HCT116 (cell line): Measurements from ENCODE around the gene LLGL2. TPM values are rescaled to one million over a fixed set of nuclear protein-coding genes. Genes with fewer than 3 reads are reported as not detected.

ENCODE experiments used
- ATAC-seq: fragments of 200-7000 bp; cut with Tn5 transposase; 2 replicates; pipeline ENCODE4 v1.9.1; 2020; ENCODE audit warnings: mild to moderate bottlenecking, moderate library complexity
- BruUV-seq: library from RNA; stranded (reverse); fragments of 400-500 nt; replicated peaks from 2 replicates; lab custom pipeline; 2021; lab: Mats Ljungman, UMichigan
- CTCF ChIA-PET: fragments of 300-600 bp; sonication (Branson Sonifier 250); formaldehyde crosslinking; loops from one replicate; lab custom pipeline; 2021; ENCODE audit warnings: antibody characterized with exemption; lab: Charles Lee
- POLR2A ChIA-PET: fragments of 300-600, 350-600 bp; sonication (Branson Sonifier 250); formaldehyde crosslinking; loops from one replicate; lab custom pipeline; 2021; ENCODE audit warnings: antibody characterized with exemption; lab: Charles Lee
- RAD21 ChIA-PET, 2 experiments: fragments of 300-600 bp; sonication (Branson Sonifier 250); formaldehyde crosslinking; loops; one replicate each; lab custom pipeline; 2023; ENCODE audit warnings: low total read pairs in 2 of 2; ENCODE audit not compliant: uncharacterized antibody in 2 of 2, unreplicated experiment in 2 of 2, low non-redundant PET in 1 of 2; lab: Charles Lee
- DNase-seq: peaks from one replicate; pipeline ENCODE4 v3.0.0-alpha.2; 2010; ENCODE audit warnings: low read depth, low spot score
- H2AFZ ChIP-seq: fragments of 200-600 bp; shearing (Covaris generic), sonication (generic); 2 replicates; pipeline ENCODE4 v1.6.1; 2017; ENCODE audit warnings: low read depth, mixed run types, mixed read lengths, antibody characterized with exemption, low read length; ENCODE audit not compliant: poor library complexity, severe bottlenecking
- H3K27ac ChIP-seq: 2 replicates; pipeline ENCODE4 v1.5.1; 2012; ENCODE audit warnings: low read depth, low read length
- H3K27me3 ChIP-seq: fragments of 200-600 bp; sonication (generic); 2 replicates; pipeline ENCODE4 v1.6.1; 2016; ENCODE audit warnings: mixed run types, low read length, mixed read lengths; ENCODE audit not compliant: insufficient read depth
- H3K36me3 ChIP-seq, 2 experiments: fragments of 200-500 bp in 1 of 2; fragments of 200-600 bp in 1 of 2; sonication (Bioruptor generic) in 1 of 2; sonication (generic) in 1 of 2; 2 replicates each; pipeline versions ENCODE4 v1.5.1 to v1.6.1; 2014 to 2016; ENCODE audit warnings: low read length in 2 of 2, inconsistent platforms in 1 of 2, mixed read lengths in 1 of 2, mixed run types in 1 of 2; ENCODE audit not compliant: insufficient read depth in 2 of 2, control insufficient read depth in 1 of 2
- H3K4me1 ChIP-seq, 2 experiments: fragments of 200-600 bp in 1 of 2; sonication (generic) in 1 of 2; 2 replicates each; pipeline versions ENCODE4 v1.5.1 to v1.6.1; 2012 to 2017; ENCODE audit warnings: low read length in 2 of 2, inconsistent platforms in 1 of 2, mild to moderate bottlenecking in 1 of 2, mixed read lengths in 1 of 2, mixed run types in 1 of 2, moderate library complexity in 1 of 2; ENCODE audit not compliant: insufficient read depth in 2 of 2, control insufficient read depth in 1 of 2
- H3K4me2 ChIP-seq: fragments of 200-600 bp; sonication (generic); 2 replicates; pipeline ENCODE4 v1.6.1; 2017; ENCODE audit warnings: mixed run types, low read length, mixed read lengths
- H3K4me3 ChIP-seq, 2 experiments: fragments of 200-600 bp in 1 of 2; sonication (generic) in 1 of 2; replicated peaks in 1 of 2; 2 replicates each; pipeline ENCODE4 v1.5.1; 2011 to 2016; ENCODE audit warnings: low read length in 2 of 2, control low read depth in 1 of 2, low read depth in 1 of 2, mild to moderate bottlenecking in 1 of 2, mixed read lengths in 1 of 2, mixed run types in 1 of 2
- H3K79me2 ChIP-seq: fragments of 200-600 bp; sonication (generic); 2 replicates; pipeline ENCODE4 v1.6.1; 2017; ENCODE audit warnings: mild to moderate bottlenecking, mixed run types, low read length, moderate library complexity, mixed read lengths; ENCODE audit not compliant: insufficient read depth
- H3K9ac ChIP-seq: fragments of 200-600 bp; sonication (generic); 2 replicates; pipeline ENCODE4 v1.6.1; 2016; ENCODE audit warnings: low read length, mixed read lengths
- H3K9me2 ChIP-seq: fragments of 200-600 bp; sonication (generic), shearing (Covaris generic); 2 replicates; pipeline ENCODE4 v1.6.1; 2017; ENCODE audit warnings: mixed run types, mild to moderate bottlenecking, moderate library complexity; ENCODE audit not compliant: insufficient read depth
- H3K9me3 ChIP-seq, 2 experiments: fragments of 200-500 bp in 1 of 2; fragments of 200-600 bp in 1 of 2; sonication (Bioruptor generic) in 1 of 2; sonication (generic) in 1 of 2; 2 replicates each; pipeline ENCODE4 v1.6.1; 2014 to 2017; ENCODE audit warnings: low read length in 2 of 2, mixed read lengths in 2 of 2, inconsistent platforms in 1 of 2, low read depth in 1 of 2, mild to moderate bottlenecking in 1 of 2, mixed run types in 1 of 2, moderate library complexity in 1 of 2; ENCODE audit not compliant: control insufficient read depth in 1 of 2, insufficient read depth in 1 of 2
- H4K20me1 ChIP-seq: fragments of 200-600 bp; sonication (generic), shearing (Covaris generic); 2 replicates; pipeline ENCODE4 v1.6.1; 2017; ENCODE audit warnings: mixed run types, mild to moderate bottlenecking, moderate library complexity; ENCODE audit not compliant: insufficient read depth
- EGR1 ChIP-seq: IDR thresholded peaks from 2 replicates; pipeline ENCODE4 v1.6.1; 2012; ENCODE audit warnings: low read depth
- EZH2 ChIP-seq: fragments of 200-600 bp; sonication (generic); IDR thresholded peaks from 2 replicates; pipeline ENCODE4 v1.6.1; 2017; ENCODE audit warnings: antibody characterized with exemption, mixed run types
- EZH2phosphoT487 ChIP-seq: fragments of 200-600 bp; IDR thresholded peaks from 2 replicates; pipeline ENCODE4 v1.6.1; 2018; ENCODE audit warnings: antibody characterized with exemption, borderline replicate concordance
- FOSL1 ChIP-seq: IDR thresholded peaks from 2 replicates; pipeline ENCODE4 v1.6.1; 2012; ENCODE audit warnings: low read depth
- RAD21 ChIP-seq: IDR thresholded peaks from 2 replicates; pipeline ENCODE4 v1.6.1; 2012; ENCODE audit warnings: low read depth, mild to moderate bottlenecking
- ZNF274 ChIP-seq: fragments of 200-500 bp; sonication (Bioruptor generic); IDR thresholded peaks from 2 replicates; pipeline ENCODE4 v1.6.1; 2014; ENCODE audit warnings: mild to moderate bottlenecking, low read depth, low read length, inconsistent platforms
- intact Hi-C: fragments of 100-400 bp; cut with micrococcal nuclease; formaldehyde crosslinking; loops from 2 replicates; pipeline ENCODE4 v1.10.0; 2022
- total RNA-seq: library from RNA; stranded (reverse); gene quantifications from one replicate; pipeline ENCODE4 v1.2.1, GENCODE V29; 2021; ENCODE audit not compliant: unreplicated experiment
- TF ChIP-seq, protein P1 (sequence below): IDR thresholded peaks from 2 replicates; pipeline ENCODE4 v1.6.1; 2012

The LLGL2 gene
- total RNA-seq, 1 experiment from 2014 or later: 209 TPM

GRCh38 chr17:75552425-75553294, 27.2 kb downstream of the LLGL2 start:
- Histone ChIP-seq H3K9ac (no peak overlapping the region), H3K9me2 (no peaks in the 10 kb centered on the region), H3K27ac (no peak overlapping the region; the same call in 1 of the 2 replicates), H3K27me3 (no peaks in the 10 kb centered on the region)
- RAD21 ChIA-PET: interaction anchor here in 1 of 2 experiments (0.6 kb wide), 1 partner anchor 28 kb away, joined by 3 read pairs; no protein-coding TSS in a partner anchor
- ATAC-seq: no peak
- POLR2A ChIA-PET: no interaction called here
- no peak for TF ChIP-seq ZNF274
- TF ChIP-seq RAD21: no peak
- TF ChIP-seq EGR1: no peak
- no peak for TF ChIP-seq EZH2phosphoT487
- TF ChIP-seq, protein P1, sequence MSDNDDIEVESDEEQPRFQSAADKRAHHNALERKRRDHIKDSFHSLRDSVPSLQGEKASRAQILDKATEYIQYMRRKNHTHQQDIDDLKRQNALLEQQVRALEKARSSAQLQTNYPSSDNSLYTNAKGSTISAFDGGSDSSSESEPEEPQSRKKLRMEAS: no peak
- TF ChIP-seq FOSL1: no peak
- TF ChIP-seq EZH2: no peak
- TF ChIP-seq, all 23 proteins: peak for 0
- DNase-seq: no peak
- peaks cover 26% of the 10 kb centered on the region; the same call in 1 of the 2 replicates for H3K79me2 ChIP-seq
- BruUV-seq: no TSS peak
- CTCF ChIA-PET: interaction anchor here (0.6 kb wide), 1 partner anchor 50 kb away, joined by 3 read pairs; no protein-coding TSS in a partner anchor
- intact Hi-C loops: no loop called here
- no peaks in the 10 kb centered on the region for H4K20me1 ChIP-seq
- no peak overlapping the region for H2AFZ ChIP-seq
- H3K9me3 ChIP-seq: no peaks in the 10 kb centered on the region
- no peak overlapping the region for H3K4me3 ChIP-seq
- H3K4me1 ChIP-seq: peaks cover 58 to 60% of the 10 kb centered on the region in 2 experiments
- no peaks in the 10 kb centered on the region; a peak in 1 of 4 replicates for H3K36me3 ChIP-seq
- H3K4me2 ChIP-seq: no peak overlapping the region
